B cell (primary cell): Measurements from ENCODE around the gene AKAP6. TPM values are rescaled to one million over a fixed set of nuclear protein-coding genes. Genes with fewer than 3 reads are reported as not detected.

Source experiments
- ATAC-seq: fragments of 200-7000 bp; cut with Tn5 transposase; one replicate; pipeline ENCODE4 v1.10.0; 2021; ENCODE audit warnings: low read depth, mild to moderate bottlenecking, moderate number of reproducible peaks, moderate library complexity
- CTCF ChIA-PET: fragments of 350-600 bp; sonication (Branson Sonifier 250); formaldehyde crosslinking; loops from one replicate; lab custom pipeline; 2021; ENCODE audit warnings: antibody characterized with exemption, inconsistent platforms; lab: Charles Lee
- POLR2A ChIA-PET: fragments of 350-600 bp; sonication (Branson Sonifier 250); formaldehyde crosslinking; loops from one replicate; lab custom pipeline; 2021; ENCODE audit warnings: antibody characterized with exemption; lab: Charles Lee
- DNase-seq: peaks from one replicate; pipeline ENCODE4 v3.0.0; 2013
- H2AFZ ChIP-seq: 2 replicates; pipeline ENCODE4 v1.6.1; 2012; ENCODE audit warnings: mild to moderate bottlenecking, low read depth, low read length; ENCODE audit not compliant: insufficient read depth, poor library complexity, severe bottlenecking
- H3K27ac ChIP-seq, 2 donors: 1 replicate in 1 of 2; 2 replicates in 1 of 2; pipeline ENCODE4 v1.5.1; 2012 to 2013; ENCODE audit warnings: low read length in 2 of 2, mild to moderate bottlenecking in 2 of 2, moderate library complexity in 1 of 2
- H3K27me3 ChIP-seq, 4 experiments: fragments of 200-600 bp in 1 of 4; sonication (generic) in 1 of 4; replicated peaks in 1 of 4; 1 replicate in 2 of 4; 2 replicates in 2 of 4; pipeline versions ENCODE4 v1.6.1 to v1.7.0; 2013 to 2016; ENCODE audit warnings: low read length in 3 of 4, mild to moderate bottlenecking in 2 of 4, mixed read lengths in 1 of 4, moderate library complexity in 1 of 4; ENCODE audit not compliant: insufficient read depth in 4 of 4, control insufficient read depth in 3 of 4; ENCODE audit errors: control extremely low read depth in 1 of 4
- H3K36me3 ChIP-seq, 2 experiments: replicated peaks in 1 of 2; 1 replicate in 1 of 2; 2 replicates in 1 of 2; pipeline versions ENCODE4 v1.6.1 to v1.7.1; 2013; ENCODE audit warnings: low read length in 1 of 2; ENCODE audit not compliant: insufficient read depth in 2 of 2, control insufficient read depth in 1 of 2; ENCODE audit errors: control extremely low read depth in 1 of 2, extremely low read depth in 1 of 2
- H3K4me1 ChIP-seq, 2 donors: fragments of 200-600 bp in 1 of 2; sonication (generic) in 1 of 2; 1 replicate in 1 of 2; 2 replicates in 1 of 2; pipeline versions ENCODE4 v1.5.1 to v1.6.1; 2013 to 2017; ENCODE audit warnings: low read length in 2 of 2; ENCODE audit not compliant: control insufficient read depth in 2 of 2, insufficient read depth in 2 of 2
- H3K4me2 ChIP-seq: replicated peaks from 2 replicates; pipeline ENCODE3; 2012; ENCODE audit warnings: mild to moderate bottlenecking, low read depth, low read length; ENCODE audit not compliant: poor library complexity, severe bottlenecking
- H3K4me3 ChIP-seq, 5 experiments: fragments of 200-600 bp in 1 of 5; sonication (generic) in 1 of 5; 1 replicate in 3 of 5; 2 replicates in 2 of 5; pipeline versions ENCODE4 v1.5.1 to v1.7.0; 2011 to 2016; ENCODE audit warnings: low read length in 4 of 5, mild to moderate bottlenecking in 4 of 5, low read depth in 2 of 5, control low read depth in 1 of 5, moderate library complexity in 1 of 5; ENCODE audit not compliant: insufficient read depth in 1 of 5; ENCODE audit errors: control extremely low read depth in 1 of 5, extremely low read depth in 1 of 5
- H3K79me2 ChIP-seq: fragments of 200-600 bp; sonication (generic); one replicate; pipeline ENCODE4 v1.6.0; 2016; ENCODE audit warnings: low read length; ENCODE audit not compliant: control insufficient read depth, insufficient read depth
- H3K9ac ChIP-seq: fragments of 200-600 bp; sonication (generic); 2 replicates; pipeline ENCODE4 v1.6.1; 2017; ENCODE audit warnings: mild to moderate bottlenecking, low read length, moderate library complexity
- H3K9me3 ChIP-seq, 3 donors: one replicate each; pipeline versions ENCODE4 v1.6.1 to v1.7.1; 2013; ENCODE audit warnings: low read length in 2 of 3; ENCODE audit not compliant: control insufficient read depth in 2 of 3, insufficient read depth in 1 of 3; ENCODE audit errors: control extremely low read depth in 1 of 3
- H4K20me1 ChIP-seq: 2 replicates; pipeline ENCODE4 v1.6.0; 2012; ENCODE audit warnings: mild to moderate bottlenecking, low read length; ENCODE audit not compliant: insufficient read depth, control insufficient read depth, poor library complexity, severe bottlenecking
- H3K27ac Mint-ChIP-seq: one replicate; pipeline ENCODE4 v1.8.0; 2021; ENCODE audit warnings: mixed read lengths
- H3K27me3 Mint-ChIP-seq: one replicate; pipeline ENCODE4 v1.8.0; 2021; ENCODE audit warnings: mixed read lengths
- H3K4me1 Mint-ChIP-seq: one replicate; pipeline ENCODE4 v1.8.0; 2021; ENCODE audit warnings: mixed read lengths
- H3K4me3 Mint-ChIP-seq: one replicate; pipeline ENCODE4 v1.8.0; 2021; ENCODE audit warnings: mixed read lengths
- H3K9me3 Mint-ChIP-seq: one replicate; pipeline ENCODE4 v1.8.0; 2022; ENCODE audit warnings: mixed read lengths; ENCODE audit not compliant: insufficient read depth
- CTCF ChIP-seq: fragments of 200-600 bp; IDR thresholded peaks from one replicate; pipeline ENCODE4 v1.8.0; 2022; ENCODE audit warnings: antibody characterized with exemption, mild to moderate bottlenecking
- EZH2 ChIP-seq: IDR thresholded peaks from 2 replicates; pipeline ENCODE4 v1.6.1; 2012; ENCODE audit warnings: borderline replicate concordance, low read depth, mild to moderate bottlenecking, moderate library complexity, low read length; ENCODE audit not compliant: insufficient read depth, poor library complexity, severe bottlenecking
- WGBS: methylation state at CpG from one replicate; pipeline ENCODE4 v1.1.5; 2013; ENCODE audit warnings: missing lambda C conversion rate; ENCODE audit not compliant: insufficient coverage; 5-methylcytosine and 5-hydroxymethylcytosine counted together
- intact Hi-C: fragments of 100-400 bp; cut with micrococcal nuclease; formaldehyde crosslinking; loops from one replicate; pipeline ENCODE4 v1.10.0; 2022
- polyA plus RNA-seq: library from polyadenylated mRNA; depleted of rRNA; stranded (reverse); fragments of >200 nt; gene quantifications from 2 replicates; pipeline ENCODE4 v1.2.3, GENCODE V29; 2012
- total RNA-seq, 2 donors: library from RNA; stranded (reverse); fragments of 120-200 nt in 1 of 2; gene quantifications; 1 replicate in 1 of 2; 2 replicates in 1 of 2; pipeline versions ENCODE4 v1.2.3 to v1.2.4, GENCODE V29; 2013 to 2022

Gene AKAP6
- total and polyA plus RNA-seq, 2 donors (not counting 1 experiment from before 2014, with no cell fraction given): 1.4 to 2.8 TPM

- CTCF ChIA-PET: no interaction called here
- Histone ChIP-seq H3K9ac (no peak overlapping the region), H2AFZ (no peak overlapping the region), H3K27ac (no peak overlapping the region), H3K36me3 (no peaks in the 10 kb centered on the region), H3K79me2 (no peaks in the 10 kb centered on the region), H3K4me2 (no peak overlapping the region), H4K20me1 (no peaks in the 10 kb centered on the region), H3K4me3 (no peak overlapping the region), H3K4me1 (no peaks in the 10 kb centered on the region), H3K9me3 (no peaks in the 10 kb centered on the region), H3K27me3 (no peaks in the 10 kb centered on the region)
- DNase-seq (no peak), ATAC-seq (no peak)
- no peak overlapping the region for H3K4me3 Mint-ChIP-seq
- WGBS: 88% methylated on average over 1 of the region's 1 CpG
- peaks cover 4% of the 10 kb centered on the region for H3K4me1 Mint-ChIP-seq
- intact Hi-C loops: no loop called here
- TF ChIP-seq EZH2: no peak
- no peak for TF ChIP-seq CTCF
- no peaks in the 10 kb centered on the region for H3K9me3 Mint-ChIP-seq
- POLR2A ChIA-PET: no interaction called here
- no peaks in the 10 kb centered on the region for H3K27me3 Mint-ChIP-seq
- no peak overlapping the region for H3K27ac Mint-ChIP-seq
These were observed 232.4 kb downstream of the AKAP6 start for GRCh38 chr14:32561520-32561919.

- Mint-ChIP-seq H3K27ac (no peak overlapping the region), H3K4me1 (peaks cover 4% of the 10 kb centered on the region), H3K4me3 (no peak overlapping the region), H3K9me3 (no peaks in the 10 kb centered on the region), H3K27me3 (peaks cover 13% of the 10 kb centered on the region)
- no peaks in the 10 kb centered on the region for H3K36me3 ChIP-seq
- ChIA-PET CTCF (interaction anchor here (3.3 kb wide), 1 partner anchor 10 kb away, joined by 11 read pairs; no protein-coding TSS in a partner anchor), POLR2A (no interaction called here)
- no peak for TF ChIP-seq EZH2
- no peak for TF ChIP-seq CTCF
- no peaks in the 10 kb centered on the region for H3K4me1 ChIP-seq
- no peaks in the 10 kb centered on the region for H3K79me2 ChIP-seq
- ATAC-seq (no peak), DNase-seq (no peak)
- H3K27ac ChIP-seq: no peak overlapping the region
- H3K4me2 ChIP-seq: no peak overlapping the region
- no peak overlapping the region for H3K9ac ChIP-seq
- H3K9me3 ChIP-seq: no peaks in the 10 kb centered on the region
- no peaks in the 10 kb centered on the region for H4K20me1 ChIP-seq
- no peak overlapping the region for H3K4me3 ChIP-seq
- no peak overlapping the region for H2AFZ ChIP-seq
- intact Hi-C loops: no loop called here
- H3K27me3 ChIP-seq: no peaks in the 10 kb centered on the region
These were observed 235.5 kb downstream of the AKAP6 start for GRCh38 chr14:32564596-32564995.
